ENCODE measurements around the gene SULT2B1. TPM values are rescaled to one million over a fixed set of nuclear protein-coding genes. Genes with fewer than 3 reads are reported as not detected.
"Not testable (repeated sequence)": the region's sequence is repeated elsewhere in the genome, so short reads cannot be mapped to it uniquely, and the experiment has no call there.

SULT2B1 gene
- total RNA-seq, 1 donor from 2014 or later: 0.29 TPM

DNA sequence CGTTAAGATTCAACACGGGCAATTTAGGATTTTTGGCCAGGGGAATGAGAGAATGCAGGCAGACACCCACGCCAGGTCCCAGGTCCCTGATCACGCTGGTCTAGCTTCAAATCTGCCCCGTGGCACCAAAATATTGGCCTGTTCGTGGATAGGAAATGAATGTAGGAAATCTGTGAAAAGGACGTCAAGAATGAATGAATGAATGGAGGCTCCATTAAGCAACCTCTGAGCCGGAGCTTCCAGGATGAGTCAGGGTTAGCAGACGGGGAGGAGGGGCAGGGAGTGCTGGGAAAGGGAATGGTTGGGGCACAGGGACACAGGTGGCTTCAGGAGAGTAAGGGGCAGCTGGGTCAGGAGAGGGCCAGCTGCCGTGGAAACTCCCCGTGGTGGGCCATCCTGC is 4.2 kb downstream of the SULT2B1 start:
- intact Hi-C loops (cut with micrococcal nuclease): no loop called here

DNA sequence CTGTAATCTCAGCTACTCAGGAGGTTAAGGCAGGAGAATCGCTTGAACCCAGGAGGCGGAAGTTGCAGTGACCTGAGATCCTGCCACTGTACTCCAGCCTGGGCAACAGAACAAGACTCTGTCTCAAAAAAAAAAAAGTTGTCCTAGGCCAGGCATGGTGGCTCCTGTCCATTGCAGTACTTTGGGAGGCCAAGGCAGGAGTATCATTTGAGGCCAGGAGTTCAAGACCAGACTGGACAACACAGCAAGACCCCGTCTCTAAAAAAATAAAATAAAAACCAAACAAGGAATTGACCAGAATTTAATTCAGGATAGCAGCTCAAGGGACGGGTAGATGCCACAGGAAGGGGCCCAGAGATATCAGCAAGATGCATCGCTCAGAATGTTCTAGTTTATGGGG is 4.9 kb downstream of the SULT2B1 start:
- intact Hi-C loops (cut with micrococcal nuclease): no loop called here

DNA sequence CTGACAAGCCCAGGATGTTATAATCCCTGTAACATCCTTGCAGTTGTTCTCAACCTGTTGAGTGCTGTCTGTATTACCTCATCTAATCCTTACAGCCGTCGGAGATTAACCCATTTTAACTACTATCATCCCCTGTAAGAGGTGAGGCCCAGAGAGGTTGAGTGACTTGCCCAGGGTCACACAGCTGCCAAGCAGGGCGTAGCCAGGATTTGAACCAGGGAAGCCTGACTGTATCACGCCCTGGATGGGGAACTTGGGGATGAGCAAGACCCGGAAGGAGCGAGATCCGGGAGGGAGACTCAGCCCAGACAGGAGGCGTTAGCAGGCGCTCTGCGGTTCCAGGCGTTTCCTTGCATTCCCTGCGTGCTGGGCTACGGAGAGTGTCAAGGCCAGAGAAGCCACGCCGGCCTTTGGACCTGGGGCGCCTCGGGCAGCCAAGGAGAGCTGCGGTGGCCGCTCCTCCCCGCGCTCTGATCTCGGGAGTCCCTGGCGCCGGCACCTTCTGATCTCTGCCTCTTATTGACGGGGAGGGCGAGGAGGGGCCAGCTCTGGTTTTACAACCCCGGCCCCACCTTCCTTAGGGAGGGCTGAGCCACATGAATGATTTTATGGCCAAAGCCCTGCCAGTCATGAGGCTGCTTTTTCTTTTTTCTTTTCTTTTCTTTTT is 6.2 kb downstream of the SULT2B1 start:
- intact Hi-C loops (cut with micrococcal nuclease): no loop called here

DNA sequence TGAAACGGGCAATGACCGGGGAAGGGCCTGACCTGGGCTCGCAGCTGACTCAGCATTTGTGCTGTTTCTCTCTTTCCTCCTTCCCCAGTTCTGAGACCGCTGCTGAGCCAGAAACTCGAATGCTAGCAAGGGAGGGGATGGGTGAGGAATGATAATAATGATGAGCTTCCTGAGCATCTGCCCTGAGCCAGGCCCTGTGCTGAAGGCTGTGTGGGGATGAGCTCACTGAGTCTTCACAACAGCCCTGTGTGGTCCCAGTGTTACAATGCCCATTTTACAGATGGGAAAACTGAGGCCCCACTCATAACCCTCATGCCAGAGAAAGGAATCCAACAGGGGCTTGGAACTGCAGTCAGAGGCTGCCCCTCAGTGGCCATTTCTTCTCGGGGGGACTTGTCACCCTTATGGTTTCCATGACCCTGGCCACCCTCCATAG is 8.1 kb downstream of the SULT2B1 start:
- intact Hi-C loops (cut with micrococcal nuclease): no loop called here

DNA sequence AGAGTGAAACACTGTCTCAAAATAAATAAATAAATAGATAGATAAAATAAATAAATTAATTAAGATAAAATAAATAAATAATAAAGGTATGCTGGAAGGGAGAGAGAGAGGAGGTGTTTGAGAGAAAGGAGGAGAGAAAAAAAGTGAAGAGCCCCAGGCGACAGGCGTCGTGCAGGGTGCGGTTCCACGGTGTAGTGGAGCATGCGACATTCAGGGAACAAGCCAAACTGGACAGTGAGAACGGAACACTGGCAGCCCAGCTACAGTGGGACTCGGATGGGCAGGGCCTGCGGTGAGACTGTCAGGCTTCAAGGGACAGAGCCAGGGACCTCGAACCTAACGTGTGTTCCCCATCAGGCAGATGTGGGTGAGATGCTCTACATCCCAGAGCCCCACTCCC is 9.4 kb downstream of the SULT2B1 start:
- intact Hi-C loops (cut with micrococcal nuclease): no loop called here

DNA sequence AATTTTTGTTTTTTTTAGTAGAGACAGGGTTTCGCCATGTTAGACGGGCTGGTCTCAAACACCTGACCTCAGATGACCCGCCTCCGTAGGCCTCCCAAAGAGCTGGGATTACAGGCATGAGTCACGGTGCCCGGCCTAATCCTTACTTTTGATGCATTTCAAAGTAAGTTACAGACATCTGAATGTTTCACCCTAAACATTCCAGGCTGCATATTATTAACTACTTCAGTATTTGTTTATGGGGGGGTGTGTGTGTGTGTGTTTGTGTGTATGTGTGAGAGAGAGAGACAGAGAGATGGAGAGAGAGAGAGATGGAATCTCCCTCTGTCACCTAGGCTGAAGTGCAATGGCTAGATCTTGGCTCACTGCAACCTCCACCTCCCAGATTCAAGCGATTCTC is 13.1 kb downstream of the SULT2B1 start:
- intact Hi-C loops (cut with micrococcal nuclease): no loop called here

DNA sequence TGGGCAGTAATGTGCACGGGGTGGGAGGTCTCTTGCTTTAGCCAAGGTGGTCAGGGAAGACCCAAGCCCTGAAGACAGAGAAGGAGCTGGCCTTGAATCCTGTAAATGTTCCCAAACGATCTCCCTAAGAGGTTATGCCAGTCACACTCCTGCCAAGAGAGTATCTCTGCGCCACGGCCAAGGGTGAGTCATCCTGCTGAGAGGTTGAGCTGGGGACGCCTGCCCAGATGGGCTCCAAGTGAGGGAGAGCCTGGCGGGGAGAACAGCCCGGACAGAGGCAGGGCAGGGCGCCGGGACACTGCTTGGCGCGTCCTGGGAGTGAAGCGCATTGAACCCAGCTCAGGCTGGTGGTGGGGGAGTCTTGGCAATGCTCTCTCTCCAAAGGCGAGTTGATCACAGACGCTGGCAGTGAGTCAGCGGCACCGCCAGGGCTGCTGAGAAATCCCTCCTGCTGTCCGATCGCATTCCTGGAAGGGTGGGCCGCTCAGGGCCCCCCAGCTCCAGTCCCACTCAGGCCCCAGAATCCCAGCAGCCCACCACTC is 16.4 kb downstream of the SULT2B1 start:
- intact Hi-C loops (cut with micrococcal nuclease): no loop called here

DNA sequence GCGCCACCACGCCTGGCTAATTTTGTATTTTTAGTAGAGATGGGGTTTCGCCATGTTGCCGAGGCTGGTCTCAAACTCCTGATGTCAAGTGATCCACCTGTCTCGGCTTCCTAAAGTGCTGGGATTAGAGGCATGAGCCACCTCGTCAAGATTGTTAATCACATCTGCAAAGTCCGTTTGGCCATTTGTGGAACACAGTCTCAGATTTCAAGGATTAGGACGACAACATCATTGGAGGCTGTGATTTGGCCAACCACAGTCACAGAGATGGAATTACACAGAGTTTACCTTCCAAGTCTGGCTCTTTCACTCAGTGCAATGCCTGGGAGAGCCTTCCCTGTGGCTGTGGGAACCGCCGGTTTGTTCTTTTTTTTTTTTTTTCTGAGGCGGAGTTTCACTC is 17.8 kb downstream of the SULT2B1 start:
- intact Hi-C loops (cut with micrococcal nuclease): no loop called here

DNA sequence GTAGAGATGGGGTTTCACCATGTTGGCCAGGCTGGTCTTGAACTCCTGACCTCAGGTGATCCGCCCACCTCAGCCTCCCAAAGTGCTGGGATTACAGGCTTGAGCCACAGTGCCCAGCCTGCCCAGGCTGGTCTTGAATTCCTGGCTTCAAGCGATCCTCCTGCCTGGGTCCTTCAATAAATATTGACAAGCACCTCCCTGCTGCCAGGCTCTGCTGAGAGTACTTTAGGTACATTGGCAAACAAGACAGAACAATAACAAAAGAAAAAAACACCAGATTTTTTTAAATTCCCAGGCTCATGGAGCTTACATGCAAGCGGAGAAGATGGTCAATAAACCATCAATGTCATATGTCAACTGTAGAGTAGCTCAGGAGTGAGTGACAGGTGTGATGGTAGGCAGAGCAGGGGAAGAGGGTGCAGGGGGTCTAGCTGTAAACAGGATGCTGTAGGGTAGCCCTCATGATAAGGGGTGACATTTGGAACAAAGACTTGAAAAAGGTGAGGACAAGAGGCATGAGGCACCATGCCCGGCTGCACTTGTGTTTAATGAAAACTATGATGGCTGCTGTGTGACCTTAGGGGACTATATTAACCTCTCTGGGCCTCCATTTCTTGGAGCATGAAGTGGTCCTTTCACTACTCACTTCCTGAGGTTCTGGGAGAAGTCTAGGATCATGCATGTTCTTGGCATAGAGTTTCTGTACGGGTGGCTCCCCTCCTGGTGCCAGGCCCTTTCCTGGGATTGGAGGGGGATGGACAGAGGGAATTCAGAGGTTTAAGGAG is 19.6 kb downstream of the SULT2B1 start:
- intact Hi-C loops (cut with micrococcal nuclease): no loop called here

DNA sequence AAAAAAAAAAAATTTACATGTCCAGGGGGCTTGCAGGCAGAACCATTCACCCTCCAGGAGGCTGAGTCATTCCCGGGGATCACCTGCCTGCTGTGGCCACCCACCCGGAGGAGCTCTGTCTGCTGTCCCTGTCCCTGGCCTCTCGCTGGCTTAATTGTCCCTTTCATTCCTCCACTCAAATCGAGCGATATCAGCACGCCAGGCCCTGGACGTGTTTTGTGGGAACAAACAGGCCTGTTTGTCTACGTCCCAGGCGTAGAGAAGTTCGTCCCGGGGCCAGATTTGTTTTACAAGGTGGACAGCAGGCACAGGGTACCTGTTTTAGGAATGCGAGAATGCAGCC is 21.2 kb downstream of the SULT2B1 start:
- intact Hi-C loops (cut with micrococcal nuclease): no loop called here

DNA sequence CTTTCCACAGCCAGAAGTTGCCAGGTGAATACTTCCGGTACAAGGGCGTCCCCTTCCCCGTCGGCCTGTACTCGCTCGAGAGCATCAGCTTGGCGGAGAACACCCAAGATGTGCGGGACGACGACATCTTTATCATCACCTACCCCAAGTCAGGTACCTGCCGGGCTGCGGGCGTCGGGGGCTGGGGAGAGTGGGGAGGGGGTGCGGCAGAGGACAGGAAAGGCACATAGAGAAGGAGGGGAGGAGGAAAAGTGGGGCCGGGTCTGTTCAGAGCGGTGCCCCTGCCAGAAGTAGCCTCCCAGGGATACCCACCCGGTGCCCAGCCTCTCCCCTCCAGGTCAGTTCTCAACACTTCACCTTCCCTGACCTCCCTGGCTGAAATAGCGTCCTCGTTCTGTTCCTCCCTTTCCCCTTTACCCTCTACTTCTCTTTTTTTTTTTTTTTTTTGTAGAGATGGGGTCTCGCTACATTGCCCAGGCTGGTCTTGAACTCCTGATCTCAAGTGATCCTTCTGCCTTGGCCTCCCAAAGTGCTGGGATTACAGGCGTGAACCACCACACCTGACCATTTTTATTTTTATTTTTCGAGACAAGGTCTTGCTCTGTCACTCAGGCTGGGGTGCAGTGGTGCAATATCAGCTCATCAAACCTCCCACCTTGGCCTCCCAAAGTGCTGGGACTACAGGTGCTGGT is 24.1 kb downstream of the SULT2B1 start:
- intact Hi-C loops (cut with micrococcal nuclease): no loop called here

DNA sequence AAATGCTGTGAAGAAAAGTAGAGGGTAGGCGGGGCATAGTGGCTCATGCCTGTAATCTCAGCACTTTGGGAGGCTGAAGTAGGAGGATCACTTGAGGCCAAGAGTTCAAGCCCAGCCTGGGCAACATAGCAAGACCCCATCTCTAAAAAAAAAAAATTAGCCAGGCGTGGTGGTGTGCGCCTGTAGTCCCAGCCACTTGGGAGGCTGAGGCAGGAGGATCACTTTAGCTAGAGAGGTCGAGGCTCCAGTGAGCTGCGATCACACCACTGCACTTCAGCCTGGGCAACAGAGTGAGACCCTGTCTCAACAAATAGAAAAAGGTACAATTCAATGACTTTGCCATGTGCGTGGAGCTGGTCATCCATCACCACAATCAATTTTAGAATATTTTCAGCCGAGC is 25.9 kb downstream of the SULT2B1 start:
- intact Hi-C loops (cut with micrococcal nuclease): not testable (repeated sequence)

DNA sequence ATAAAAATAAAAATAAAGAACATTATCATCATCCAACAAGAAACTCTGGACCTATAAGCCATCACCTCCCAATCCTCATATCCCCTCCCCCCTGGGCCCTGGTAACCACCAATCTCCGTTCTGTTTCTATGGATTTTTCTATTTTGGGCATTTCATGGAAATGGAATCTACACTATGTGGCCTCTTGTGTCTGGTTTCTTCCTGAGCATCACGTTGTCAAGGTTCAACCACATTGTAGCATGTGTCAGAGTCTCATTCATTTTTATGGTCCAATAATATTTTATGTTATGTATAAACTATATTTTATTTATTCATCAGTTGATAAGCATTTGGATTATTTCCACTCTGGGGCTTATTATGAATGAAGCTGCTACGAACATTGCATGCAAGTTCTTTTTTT is 26.9 kb downstream of the SULT2B1 start:
- intact Hi-C loops (cut with micrococcal nuclease): no loop called here

DNA sequence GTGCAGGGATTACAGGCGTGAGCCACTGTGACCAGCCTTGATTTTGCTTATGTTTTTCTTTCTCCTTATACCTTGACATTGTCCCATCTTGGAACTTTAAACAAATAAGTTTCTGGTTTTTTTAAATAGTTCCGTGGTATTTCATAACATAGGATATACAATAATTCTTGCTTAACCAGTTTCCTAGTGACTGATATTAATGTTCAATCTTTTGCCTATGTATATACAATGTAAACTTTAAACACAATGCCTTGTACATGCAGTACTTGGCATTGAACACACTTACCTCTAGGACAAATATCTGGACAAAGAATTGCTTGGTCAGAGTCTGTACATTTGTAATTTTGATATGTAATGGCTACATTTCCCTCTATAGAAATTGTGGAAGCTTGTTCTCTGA is 30.2 kb downstream of the SULT2B1 start:
- intact Hi-C loops (cut with micrococcal nuclease): no loop called here

DNA sequence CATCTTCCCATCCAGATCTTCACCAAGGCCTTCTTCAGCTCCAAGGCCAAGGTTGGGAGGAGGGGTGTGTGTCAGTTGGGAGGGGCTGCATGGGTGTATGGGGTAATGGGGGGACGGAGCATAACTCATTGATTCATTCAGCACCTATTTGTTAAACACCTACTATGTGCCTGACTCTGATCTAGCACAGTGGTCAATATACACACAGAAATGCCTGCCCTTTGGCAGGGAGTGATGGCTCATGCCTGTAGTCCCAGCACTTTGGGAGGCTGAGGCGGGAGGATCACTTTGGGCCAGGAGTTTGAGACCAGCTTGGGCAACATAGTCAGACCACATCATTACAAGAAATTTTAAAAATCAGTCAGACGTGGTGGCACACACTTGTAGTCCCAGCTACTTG is 35.4 kb downstream of the SULT2B1 start:
- intact Hi-C loops (cut with micrococcal nuclease): loop anchor here (5.0 kb wide), 1 partner anchor 255 kb away; no protein-coding TSS in a partner anchor

DNA sequence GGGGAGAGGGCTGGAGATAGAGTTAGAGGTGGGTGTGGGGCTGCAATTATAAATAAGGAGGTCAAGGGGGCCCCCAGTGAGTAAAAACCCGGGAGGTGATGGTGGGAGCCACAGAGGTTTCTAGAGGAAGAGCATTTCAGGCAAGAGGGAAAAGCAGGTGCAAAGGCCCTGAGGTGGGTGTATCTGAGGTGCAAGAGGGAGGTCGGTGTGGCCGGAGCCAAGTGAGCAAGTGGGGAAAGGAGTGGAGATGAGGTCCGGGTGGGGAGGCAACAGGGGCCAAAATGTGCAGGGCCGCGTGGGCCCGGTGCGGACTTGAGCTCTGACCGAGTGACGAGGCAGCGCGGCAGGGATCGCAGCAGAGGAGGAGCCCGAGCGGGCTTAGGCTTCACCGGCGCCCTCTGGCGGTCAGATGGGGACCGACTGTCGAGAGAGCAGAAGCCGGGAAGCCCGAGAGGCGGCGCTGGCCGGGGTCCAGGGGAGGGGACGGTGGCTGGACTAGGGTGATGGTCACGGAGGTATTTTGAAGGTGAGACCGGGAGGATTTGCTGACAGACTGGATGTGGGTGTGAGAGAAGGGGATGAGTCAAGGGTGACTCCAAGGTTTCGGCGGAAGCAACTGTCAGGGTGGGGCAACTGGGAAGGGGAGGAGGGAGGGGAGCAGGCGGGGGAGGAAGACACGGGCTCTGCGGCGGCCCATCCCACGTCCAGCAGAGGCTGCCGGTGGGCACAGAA is 36.9 kb downstream of the SULT2B1 start:
- intact Hi-C loops (cut with micrococcal nuclease): loop anchor here (1.0 to 5.0 kb wide), 4 partner anchors 19 to 257 kb away; partner anchors contain the start of genes RPL18 and SPHK2

DNA sequence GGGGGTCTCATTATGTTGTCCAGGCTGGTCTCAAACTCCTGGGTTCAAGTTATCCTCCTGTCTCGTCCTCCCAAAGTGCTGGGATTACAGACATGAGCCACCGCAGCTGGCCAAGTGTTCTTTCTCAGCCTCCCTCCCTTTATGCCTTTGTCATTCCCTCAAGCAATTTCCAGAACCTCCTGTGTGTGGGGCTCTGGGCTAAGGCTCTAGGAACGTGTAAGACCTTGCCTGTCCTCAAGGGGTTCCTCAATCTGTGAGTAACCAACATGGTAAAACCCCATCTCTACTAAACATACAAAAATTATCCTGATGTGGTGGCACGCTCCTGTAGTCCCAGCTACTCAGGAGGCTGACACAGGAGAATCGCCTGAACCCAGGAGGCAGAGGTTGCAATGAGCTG is 39.0 kb downstream of the SULT2B1 start:
- intact Hi-C loops (cut with micrococcal nuclease): no loop called here

DNA sequence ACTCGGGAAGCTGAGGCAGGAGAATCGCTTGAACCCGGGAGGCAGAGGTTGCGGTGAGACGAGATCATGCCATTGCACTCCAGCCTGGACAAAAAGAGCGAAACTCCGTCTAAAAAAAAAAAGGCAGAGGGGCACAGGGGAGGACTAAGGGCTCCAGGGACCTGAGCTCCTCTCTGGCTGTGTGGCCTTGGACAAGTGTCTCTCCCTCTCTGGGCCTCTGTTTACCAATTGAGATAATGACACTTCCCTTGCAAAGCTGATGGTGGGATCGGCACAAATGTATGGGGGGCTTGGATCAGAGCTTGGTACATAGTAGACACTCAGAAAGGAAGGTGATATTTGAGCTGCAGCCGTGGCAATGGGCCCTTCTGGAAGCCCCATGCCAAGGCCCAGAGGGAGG is 43.2 kb downstream of the SULT2B1 start:
- intact Hi-C loops (cut with micrococcal nuclease): no loop called here

DNA sequence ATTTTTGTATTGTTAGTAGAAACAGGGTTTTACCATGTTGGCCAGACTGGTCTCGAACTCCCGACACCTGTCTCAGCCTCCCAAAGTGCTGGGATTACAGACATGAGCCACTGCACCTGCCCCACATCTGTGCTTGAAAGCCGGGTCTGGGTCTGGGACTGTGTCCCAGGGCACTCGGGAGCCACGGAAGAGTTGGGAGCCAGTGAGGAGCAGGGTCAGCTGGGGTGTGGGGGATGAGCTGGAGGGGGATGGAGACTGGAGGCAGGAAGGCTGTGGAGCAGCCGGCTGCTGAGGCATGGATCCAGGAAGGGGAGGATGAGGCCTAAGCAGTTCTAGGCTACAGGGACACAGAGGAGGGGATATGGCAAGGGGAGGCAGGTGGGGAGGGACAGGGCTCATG is 43.9 kb downstream of the SULT2B1 start:
- intact Hi-C loops (cut with micrococcal nuclease): no loop called here

DNA sequence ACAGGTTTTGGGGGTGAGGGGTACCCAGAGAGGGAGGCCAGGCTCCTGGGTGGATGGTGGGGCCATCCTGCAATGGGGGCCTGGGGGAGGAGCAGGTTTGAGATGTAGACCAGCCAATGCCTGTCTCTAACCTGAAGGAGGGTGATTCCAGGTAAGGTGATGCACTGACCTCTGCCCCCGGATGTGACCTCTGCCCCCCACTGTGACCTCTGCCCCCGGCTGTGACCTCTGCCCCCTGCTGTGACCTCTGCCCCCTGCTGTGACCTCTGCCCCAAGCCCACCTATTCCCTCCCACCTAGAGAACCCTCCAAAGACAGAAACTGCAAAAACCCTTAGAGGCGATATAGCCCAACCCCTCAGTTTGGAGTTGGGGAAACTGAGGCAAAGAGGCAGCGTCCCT is 44.3 kb downstream of the SULT2B1 start:
- intact Hi-C loops (cut with micrococcal nuclease): no loop called here

DNA sequence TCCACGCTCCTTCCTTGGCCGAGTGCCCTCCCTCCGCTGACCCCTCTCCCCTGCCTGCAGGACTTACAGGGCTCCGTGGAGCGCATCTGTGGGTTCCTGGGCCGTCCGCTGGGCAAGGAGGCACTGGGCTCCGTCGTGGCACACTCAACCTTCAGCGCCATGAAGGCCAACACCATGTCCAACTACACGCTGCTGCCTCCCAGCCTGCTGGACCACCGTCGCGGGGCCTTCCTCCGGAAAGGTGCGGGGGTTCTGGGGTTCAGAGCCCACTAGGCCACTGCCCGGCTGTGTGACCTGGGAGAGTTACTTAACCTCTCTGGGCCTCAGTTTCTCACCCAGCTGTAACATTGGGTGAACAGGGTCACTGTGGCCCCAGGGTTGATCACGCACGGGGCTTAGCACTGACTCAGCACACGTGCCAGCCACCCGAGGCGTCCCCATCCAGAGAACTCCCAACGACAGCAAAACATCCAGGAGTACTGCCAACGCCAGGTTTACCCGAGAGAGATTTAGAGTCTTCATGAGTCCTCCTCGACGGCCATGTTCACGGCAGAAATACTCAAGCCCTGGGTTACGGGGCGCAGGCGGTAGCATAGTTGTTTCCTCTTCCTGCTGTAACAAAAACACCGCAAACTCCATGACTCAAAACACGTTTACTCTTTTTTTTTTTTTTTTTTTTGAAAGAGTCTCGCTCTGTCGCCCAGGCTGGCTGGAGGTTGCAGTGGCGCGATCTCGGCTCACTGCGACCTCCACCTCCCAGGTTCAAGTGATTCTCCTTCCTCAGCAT is 44.9 kb downstream of the SULT2B1 start:
- intact Hi-C loops (cut with micrococcal nuclease): no loop called here

All from T-helper 1 cell treated with Interleukin-12 subunit alpha and Interleukin-12 subunit beta and Interleukin-4 antibody, amounts not matched to agents 30 ng/mL and 1 ng/mL, for 36 hours (primary cell).